ENCODE results near the gene ATG16L1. TPM values are rescaled to one million over a fixed set of nuclear protein-coding genes. Genes with fewer than 3 reads are reported as not detected.

The ATG16L1 gene
- total RNA-seq, 2 donors from 2014 or later: 15.8 to 17.8 TPM

- ATAC-seq: no peak
- DNase-seq: no peak
- intact Hi-C loops (cut with DNase I): loop anchor here in 1 of 2 donors (5.0 kb wide), 2 partner anchors 398 to 643 kb away; no protein-coding TSS in a partner anchor
These were observed 905 bp upstream of the ATG16L1 start for GRCh38 chr2:233250568-233250967.

- intact Hi-C loops (cut with DNase I): loop anchor here in 1 of 2 donors (1.0 to 5.0 kb wide), 3 partner anchors 153 to 644 kb away; no protein-coding TSS in a partner anchor
- no peak for DNase-seq
- ATAC-seq: peak in 1 of 2 donors; percentile 10
These were observed 528 bp upstream of the ATG16L1 start for GRCh38 chr2:233250985-233251305.

- intact Hi-C loops (cut with DNase I): loop anchor here in 1 of 2 donors (5.0 kb wide), 2 partner anchors 400 to 645 kb away; no protein-coding TSS in a partner anchor
- ATAC-seq (no peak), DNase-seq (no peak)
These were observed 754 bp downstream of the ATG16L1 start for GRCh38 chr2:233252227-233252626.

GRCh38 chr2:233255151-233255550, 3.7 kb downstream of the ATG16L1 start:
- intact Hi-C loops (cut with DNase I): no loop called here
- ATAC-seq (no peak), DNase-seq (peak; percentile 24)

GRCh38 chr2:233256048-233256447, 4.6 kb downstream of the ATG16L1 start:
- intact Hi-C loops (cut with DNase I): no loop called here
- DNase-seq: no peak

GRCh38 chr2:233258211-233258610, 6.7 kb downstream of the ATG16L1 start:
- DNase-seq (no peak), ATAC-seq (no peak)
- intact Hi-C loops (cut with DNase I): no loop called here

More at GRCh38 chr2:233256048-233256447, 4.6 kb downstream of the ATG16L1 start:
- ATAC-seq: no peak

GRCh38 chr2:233259730-233260129, 8.3 kb downstream of the ATG16L1 start:
- intact Hi-C loops (cut with DNase I): no loop called here
- no peak for DNase-seq

GRCh38 chr2:233260661-233261060, 9.2 kb downstream of the ATG16L1 start:
- DNase-seq: no peak
- intact Hi-C loops (cut with DNase I): no loop called here
- ATAC-seq: no peak

More at GRCh38 chr2:233259730-233260129, 8.3 kb downstream of the ATG16L1 start:
- ATAC-seq: no peak

GRCh38 chr2:233261819-233262555, 10.5 kb downstream of the ATG16L1 start:
- intact Hi-C loops (cut with DNase I): no loop called here
- DNase-seq (no peak), ATAC-seq (no peak)

DNA sequence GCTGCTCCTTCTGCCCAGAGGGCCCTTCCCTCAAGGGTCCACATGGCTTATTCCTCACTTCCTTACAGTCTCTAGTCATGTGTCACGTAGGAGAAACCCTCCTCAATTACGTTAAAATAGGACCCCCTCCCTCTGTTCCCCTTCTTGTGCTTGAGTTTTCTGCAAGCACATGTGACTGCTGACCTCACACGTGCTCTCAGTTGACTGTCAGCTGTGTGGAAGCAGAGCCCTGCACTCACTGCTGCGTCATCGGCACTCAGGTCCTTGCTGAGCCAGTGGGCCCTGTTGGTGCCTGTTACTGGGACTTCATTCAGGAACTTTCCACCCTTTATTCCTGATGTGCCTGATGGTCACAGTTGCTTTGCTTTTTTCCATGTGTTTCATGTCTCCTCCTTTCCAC, 11.1 kb downstream of the ATG16L1 start:
- intact Hi-C loops (cut with DNase I): no loop called here
- DNase-seq (no peak), ATAC-seq (no peak)

DNA sequence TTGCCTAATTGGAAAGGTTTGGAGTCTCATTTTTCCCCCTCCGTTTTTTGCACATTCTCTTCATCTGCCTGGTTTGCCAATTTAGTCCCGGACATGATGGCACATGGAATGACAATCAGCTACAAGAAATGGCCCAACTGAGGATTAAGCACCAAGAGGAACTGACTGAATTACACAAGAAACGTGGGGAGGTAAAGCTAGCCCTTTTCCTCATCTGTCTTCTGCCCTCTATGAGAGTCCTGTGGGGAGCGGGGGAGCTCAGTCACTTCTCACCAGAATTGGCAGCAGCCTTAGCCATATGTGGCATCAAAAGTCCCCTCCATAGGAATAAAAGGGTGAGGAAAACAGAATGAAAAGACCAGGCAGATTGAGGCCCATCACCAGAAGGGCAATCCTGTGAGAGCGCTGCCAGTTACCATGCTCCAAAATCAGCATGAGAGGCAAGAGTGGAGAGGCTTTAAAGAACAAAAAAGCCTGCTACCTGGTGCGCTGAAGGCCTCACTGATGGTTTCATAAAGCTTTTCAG, 11.6 kb downstream of the ATG16L1 start:
- intact Hi-C loops (cut with DNase I): no loop called here
- ATAC-seq (no peak), DNase-seq (no peak)

DNA sequence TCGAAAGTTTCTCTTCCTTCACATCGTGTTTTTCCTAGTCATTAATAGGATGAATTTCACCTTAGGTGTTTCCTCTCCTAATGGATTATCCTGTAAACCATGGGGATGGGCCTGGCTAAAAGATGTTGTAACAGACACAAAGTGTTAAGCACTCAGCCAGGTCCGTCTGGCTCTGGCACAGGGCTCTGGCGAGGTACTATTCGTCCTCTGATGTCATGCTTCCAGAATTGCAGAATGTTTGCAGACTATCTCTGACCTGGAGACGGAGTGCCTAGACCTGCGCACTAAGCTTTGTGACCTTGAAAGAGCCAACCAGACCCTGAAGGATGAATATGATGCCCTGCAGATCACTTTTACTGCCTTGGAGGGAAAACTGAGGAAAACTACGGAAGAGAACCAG, 13.2 kb downstream of the ATG16L1 start:
- ATAC-seq (no peak), DNase-seq (no peak)
- intact Hi-C loops (cut with DNase I): no loop called here

- intact Hi-C loops (cut with DNase I): no loop called here
- DNase-seq (no peak), ATAC-seq (no peak)
These were observed 14.5 kb downstream of the ATG16L1 start for GRCh38 chr2:233265899-233266431.

- intact Hi-C loops (cut with DNase I): no loop called here
These were observed 15.0 kb downstream of the ATG16L1 start for GRCh38 chr2:233266481-233266880.

DNA sequence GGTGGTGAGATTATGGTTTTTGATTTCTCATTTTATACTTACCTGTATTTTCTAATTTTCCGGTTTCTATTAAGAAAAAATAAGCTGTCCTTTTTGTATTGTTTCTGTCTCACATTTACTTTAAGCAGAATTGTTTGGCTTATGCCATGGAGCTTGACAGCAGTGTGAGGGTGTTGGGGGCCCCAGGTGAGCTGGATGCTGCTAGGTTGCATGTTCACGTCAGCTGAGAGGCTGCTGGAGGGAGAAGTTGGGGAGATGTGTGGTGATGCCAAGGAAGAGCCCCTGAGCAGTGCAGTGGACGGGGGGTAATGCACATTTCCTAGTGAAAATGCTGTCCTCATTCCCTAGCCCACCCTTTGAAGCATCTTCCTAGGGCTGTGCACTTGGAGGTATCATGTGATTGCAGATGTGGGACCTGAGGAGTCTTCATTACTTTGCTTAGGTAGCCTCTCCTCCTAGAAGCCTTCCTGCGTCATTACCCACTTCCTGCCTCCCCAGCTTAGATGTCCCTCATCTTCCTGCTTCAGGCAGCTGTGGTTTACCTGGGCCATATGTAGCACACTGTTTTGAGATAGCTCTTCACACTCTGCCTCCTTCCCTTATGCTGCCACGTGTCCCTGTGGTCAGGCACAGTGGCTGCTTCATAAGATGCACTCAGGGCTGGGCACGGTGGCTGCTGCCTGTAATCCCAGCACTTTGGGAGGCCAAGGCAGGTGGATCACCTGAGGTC, 16.2 kb downstream of the ATG16L1 start:
- DNase-seq (no peak), ATAC-seq (peak; percentile 63 to 90)
- intact Hi-C loops (cut with DNase I): no loop called here

More at GRCh38 chr2:233266481-233266880, 15.0 kb downstream of the ATG16L1 start:
- no peak for DNase-seq
- no peak for ATAC-seq

- intact Hi-C loops (cut with DNase I): no loop called here
- DNase-seq: no peak
- ATAC-seq: no peak
These were observed 18.9 kb downstream of the ATG16L1 start for GRCh38 chr2:233270366-233270765.

DNA sequence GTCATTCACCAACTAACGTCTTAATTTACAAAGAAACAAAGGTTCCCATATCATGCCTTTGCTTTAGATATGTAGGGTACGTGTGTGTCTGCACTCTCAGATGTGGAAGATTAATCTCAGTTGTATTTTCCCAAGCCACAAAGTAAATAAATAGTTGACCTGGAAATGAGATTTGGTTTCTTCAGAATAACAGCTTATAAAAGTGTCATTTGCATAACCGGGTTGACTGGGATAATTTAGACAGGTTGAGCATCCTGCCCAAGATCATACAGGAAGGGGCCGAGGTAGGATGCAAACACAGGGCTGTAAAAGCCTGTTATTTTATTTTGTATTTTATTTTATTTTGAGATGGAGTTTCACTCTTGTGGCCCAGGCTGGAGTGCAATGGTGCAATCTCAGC, 19.5 kb downstream of the ATG16L1 start:
- no peak for DNase-seq
- no peak for ATAC-seq
- intact Hi-C loops (cut with DNase I): no loop called here

- intact Hi-C loops (cut with DNase I): no loop called here
- ATAC-seq: no peak
These were observed 20.2 kb downstream of the ATG16L1 start for GRCh38 chr2:233271693-233272092.

GRCh38 chr2:233273120-233273519, 21.6 kb downstream of the ATG16L1 start:
- ATAC-seq: no peak

More at GRCh38 chr2:233271693-233272092, 20.2 kb downstream of the ATG16L1 start:
- DNase-seq: no peak

GRCh38 chr2:233275223-233275622, 23.8 kb downstream of the ATG16L1 start:
- no peak for ATAC-seq
- intact Hi-C loops (cut with DNase I): no loop called here
- DNase-seq: no peak

More at GRCh38 chr2:233273120-233273519, 21.6 kb downstream of the ATG16L1 start:
- no peak for DNase-seq
- intact Hi-C loops (cut with DNase I): no loop called here
